Measurements from ENCODE around the gene PLEKHA6. TPM values are rescaled to one million over a fixed set of nuclear protein-coding genes. Genes with fewer than 3 reads are reported as not detected.

Gene PLEKHA6
- total and polyA plus RNA-seq, 5 experiments from 2014 or later = 0.02 to 2.0 (median 1.2) TPM; not detected in 2

- peaks cover 0 to 13% (median 3%) of the 10 kb centered on the region in 5 donors for H3K27me3 Mint-ChIP-seq
- DNase-seq (peak; percentile 23 to 71 (median 50)), ATAC-seq (peak; percentile 70 to 82)
- H3K9me3 Mint-ChIP-seq = no peaks in the 10 kb centered on the region
- H3K36me3 Mint-ChIP-seq = no peaks in the 10 kb centered on the region
- peak overlapping the region in 6 of 10 donors; percentile 33 to 94 (median 82) for H3K27ac Mint-ChIP-seq
- POLR2A ChIA-PET = interaction anchor here (0.6 to 1.3 kb wide), 6 partner anchors 20 to 1122 kb away, joined by 3 to 6 read pairs (median 3); no protein-coding TSS in a partner anchor
- H3K4me3 Mint-ChIP-seq = peak overlapping the region; percentile 86 to 98 (median 91)
- peaks cover 4 to 16% (median 11%) of the 10 kb centered on the region in 4 donors for H3K4me1 Mint-ChIP-seq
Observed at GRCh38 chr1:204377800-204378668, 18.3 kb upstream of the PLEKHA6 start.

- Mint-ChIP-seq H3K4me3 (peak overlapping the region; percentile 67 to 90 (median 80)), H3K4me1 (peaks cover 4 to 16% (median 11%) of the 10 kb centered on the region in 4 donors), H3K27ac (peak overlapping the region in 2 of 10 donors; percentile 32 to 51), H3K9me3 (no peaks in the 10 kb centered on the region), H3K27me3 (peaks cover 0 to 13% (median 3%) of the 10 kb centered on the region in 5 donors), H3K36me3 (no peaks in the 10 kb centered on the region)
- ATAC-seq = no peak
- POLR2A ChIA-PET = interaction anchor here (0.6 to 1.0 kb wide), 2 partner anchors 21 to 1121 kb away, joined by 4 to 6 read pairs; no protein-coding TSS in a partner anchor
- DNase-seq = no peak
Observed at GRCh38 chr1:204376919-204377799, 17.4 kb upstream of the PLEKHA6 start.

- Mint-ChIP-seq H3K27ac (peak overlapping the region in 1 of 10 donors; percentile 51), H3K4me3 (peak overlapping the region in 6 of 10 donors; percentile 2 to 90 (median 78)), H3K9me3 (no peaks in the 10 kb centered on the region), H3K27me3 (peaks cover 0 to 13% (median 3%) of the 10 kb centered on the region in 5 donors), H3K4me1 (peaks cover 4 to 16% (median 11%) of the 10 kb centered on the region in 4 donors), H3K36me3 (no peaks in the 10 kb centered on the region)
- DNase-seq (no peak), ATAC-seq (no peak)
- POLR2A ChIA-PET = no interaction called here
Observed at GRCh38 chr1:204376465-204376864, 16.7 kb upstream of the PLEKHA6 start.

GRCh38 chr1:204373911-204374310 lies 14.2 kb upstream of the PLEKHA6 start:
- H3K36me3 Mint-ChIP-seq = no peaks in the 10 kb centered on the region
- no peak overlapping the region for H3K4me3 Mint-ChIP-seq
- peaks cover 0 to 13% (median 3%) of the 10 kb centered on the region in 5 donors for H3K27me3 Mint-ChIP-seq
- H3K4me1 Mint-ChIP-seq = peaks cover 4 to 18% (median 11%) of the 10 kb centered on the region in 4 donors
- no peaks in the 10 kb centered on the region for H3K9me3 Mint-ChIP-seq
- no peak overlapping the region for H3K27ac Mint-ChIP-seq
- DNase-seq = no peak
- ATAC-seq = no peak
- POLR2A ChIA-PET = no interaction called here

- DNase-seq (no peak), ATAC-seq (no peak)
- Mint-ChIP-seq H3K27me3 (peaks cover 0 to 6% (median 0%) of the 10 kb centered on the region in 5 donors), H3K27ac (no peak overlapping the region), H3K4me3 (no peak overlapping the region), H3K9me3 (no peaks in the 10 kb centered on the region), H3K36me3 (no peaks in the 10 kb centered on the region), H3K4me1 (peaks cover 0 to 6% (median 4%) of the 10 kb centered on the region in 4 donors)
- POLR2A ChIA-PET = no interaction called here
Observed at GRCh38 chr1:204370176-204370575, 10.4 kb upstream of the PLEKHA6 start.

GRCh38 chr1:204368996-204369726 lies 9.4 kb upstream of the PLEKHA6 start:
- no peak for ATAC-seq
- Mint-ChIP-seq H3K36me3 (no peaks in the 10 kb centered on the region), H3K4me1 (peaks cover 0 to 6% (median 4%) of the 10 kb centered on the region in 4 donors), H3K27ac (no peak overlapping the region), H3K27me3 (peaks cover 0 to 6% (median 0%) of the 10 kb centered on the region in 5 donors), H3K9me3 (no peaks in the 10 kb centered on the region), H3K4me3 (no peak overlapping the region)
- POLR2A ChIA-PET = no interaction called here
- DNase-seq = no peak

- Mint-ChIP-seq H3K4me3 (no peak overlapping the region), H3K9me3 (no peaks in the 10 kb centered on the region), H3K27ac (peak overlapping the region in 1 of 10 donors; percentile 29), H3K4me1 (peaks cover 10 to 16% (median 12%) of the 10 kb centered on the region in 4 donors), H3K27me3 (peaks cover 0 to 6% (median 0%) of the 10 kb centered on the region in 5 donors), H3K36me3 (no peaks in the 10 kb centered on the region)
- ATAC-seq (no peak), DNase-seq (no peak)
- POLR2A ChIA-PET = no interaction called here
Observed at GRCh38 chr1:204367956-204368355, 8.2 kb upstream of the PLEKHA6 start.

GRCh38 chr1:204367193-204367858 lies 7.6 kb upstream of the PLEKHA6 start:
- no peaks in the 10 kb centered on the region for H3K9me3 Mint-ChIP-seq
- H3K27me3 Mint-ChIP-seq = peaks cover 0 to 6% (median 0%) of the 10 kb centered on the region in 5 donors
- POLR2A ChIA-PET = no interaction called here
- H3K4me3 Mint-ChIP-seq = no peak overlapping the region
- H3K27ac Mint-ChIP-seq = no peak overlapping the region
- no peak for ATAC-seq
- DNase-seq = no peak
- H3K4me1 Mint-ChIP-seq = peaks cover 11 to 19% (median 15%) of the 10 kb centered on the region in 4 donors
- no peaks in the 10 kb centered on the region for H3K36me3 Mint-ChIP-seq

GRCh38 chr1:204366759-204367158 lies 7.0 kb upstream of the PLEKHA6 start:
- POLR2A ChIA-PET = no interaction called here
- no peak for DNase-seq

GRCh38 chr1:204363335-204364114 lies 3.8 kb upstream of the PLEKHA6 start:
- Mint-ChIP-seq H3K9me3 (no peaks in the 10 kb centered on the region), H3K27ac (peak overlapping the region; percentile 2 to 86 (median 54)), H3K36me3 (no peaks in the 10 kb centered on the region), H3K4me1 (peaks cover 11 to 16% (median 13%) of the 10 kb centered on the region in 4 donors), H3K27me3 (peaks cover 0 to 12% (median 8%) of the 10 kb centered on the region in 5 donors), H3K4me3 (peak overlapping the region; percentile 39 to 87 (median 78))
- POLR2A ChIA-PET = interaction anchor here (0.9 to 2.2 kb wide), 2 partner anchors 196 to 201 kb away, joined by 3 to 13 read pairs; no protein-coding TSS in a partner anchor
- peak; percentile 91 to 92 for ATAC-seq
- peak; percentile 52 to 87 (median 71) for DNase-seq

More at GRCh38 chr1:204366759-204367158, 7.0 kb upstream of the PLEKHA6 start:
- H3K27me3 Mint-ChIP-seq = peaks cover 0 to 6% (median 0%) of the 10 kb centered on the region in 5 donors
- ATAC-seq = no peak
- no peaks in the 10 kb centered on the region for H3K36me3 Mint-ChIP-seq
- H3K9me3 Mint-ChIP-seq = no peaks in the 10 kb centered on the region
- no peak overlapping the region for H3K4me3 Mint-ChIP-seq
- H3K27ac Mint-ChIP-seq = peak overlapping the region in 1 of 10 donors; percentile 27
- H3K4me1 Mint-ChIP-seq = peaks cover 11 to 19% (median 15%) of the 10 kb centered on the region in 4 donors

- POLR2A ChIA-PET = interaction anchor here (0.9 to 2.2 kb wide), 2 partner anchors 195 to 200 kb away, joined by 3 to 13 read pairs; no protein-coding TSS in a partner anchor
- Mint-ChIP-seq H3K4me1 (peaks cover 11 to 16% (median 13%) of the 10 kb centered on the region in 4 donors), H3K9me3 (no peaks in the 10 kb centered on the region), H3K27me3 (peaks cover 0 to 12% (median 10%) of the 10 kb centered on the region in 5 donors), H3K36me3 (no peaks in the 10 kb centered on the region), H3K4me3 (peak overlapping the region; percentile 61 to 87 (median 78)), H3K27ac (peak overlapping the region in 6 of 10 donors; percentile 45 to 86 (median 74))
- ATAC-seq (no peak), DNase-seq (no peak)
Observed at GRCh38 chr1:204362984-204363334, 3.2 kb upstream of the PLEKHA6 start.
